GM18858 (cell line): ENCODE measurements around the gene SMOC1.
"Not testable (repeated sequence)": the region's sequence is repeated elsewhere in the genome, so short reads cannot be mapped to it uniquely, and the experiment has no call there.

Experiments used
- ATAC-seq: cut with Tn5 transposase; IDR thresholded peaks from one replicate; pipeline ENCODE4 v1.9.1; 2021; ENCODE audit not compliant: unreplicated experiment

Gene SMOC1

DNA sequence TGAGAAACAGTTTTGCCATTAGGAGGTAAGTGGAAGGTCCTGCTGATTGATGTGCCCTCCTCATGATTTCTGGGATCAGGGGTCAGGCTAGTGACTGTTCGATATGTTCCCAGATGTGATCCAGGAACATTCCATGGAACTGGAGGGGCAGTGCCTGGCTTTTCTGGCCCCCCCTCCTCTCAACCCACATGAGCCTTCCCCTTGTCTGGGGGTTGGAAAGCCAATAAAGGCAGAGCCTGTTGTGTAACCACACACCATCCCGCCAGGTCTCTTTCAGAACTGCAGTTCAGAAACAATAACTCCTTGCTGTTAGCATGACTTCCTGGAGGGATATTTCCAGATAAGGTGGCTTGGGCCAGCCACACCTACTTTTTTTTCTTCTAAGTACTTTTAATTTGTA is 17.8 kb downstream of the SMOC1 start:
- no peak for ATAC-seq

- no peak for ATAC-seq
Observed at GRCh38 chr14:69900603-69901002, 21.4 kb downstream of the SMOC1 start.

- no peak for ATAC-seq
Observed at GRCh38 chr14:69901113-69901951, 22.1 kb downstream of the SMOC1 start.

- not testable (repeated sequence) for ATAC-seq
Observed at GRCh38 chr14:69903046-69903445, 23.8 kb downstream of the SMOC1 start.

- ATAC-seq = no peak
Observed at GRCh38 chr14:69904246-69904645, 25.0 kb downstream of the SMOC1 start.

DNA sequence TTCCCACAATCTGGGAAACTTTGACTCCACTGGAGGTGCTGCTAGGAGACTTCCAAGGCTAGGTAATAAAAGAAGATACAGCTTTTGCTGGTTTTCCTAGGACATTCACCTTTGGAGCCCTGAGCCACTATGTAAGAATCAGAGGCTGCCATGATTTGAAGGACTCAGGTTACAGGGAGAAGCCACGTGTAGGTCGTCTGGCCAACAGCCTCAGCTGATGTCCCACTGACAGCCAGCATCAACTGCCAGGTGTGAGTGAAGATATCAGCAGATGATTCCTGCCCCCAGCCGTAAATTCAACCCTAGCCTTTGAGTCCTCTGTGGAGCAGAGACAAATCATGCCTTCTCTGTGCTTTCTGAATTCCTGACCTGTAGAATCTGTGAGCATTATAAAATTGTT is 27.0 kb downstream of the SMOC1 start:
- ATAC-seq = no peak

- no peak for ATAC-seq
Observed at GRCh38 chr14:69909826-69910550, 30.8 kb downstream of the SMOC1 start.

DNA sequence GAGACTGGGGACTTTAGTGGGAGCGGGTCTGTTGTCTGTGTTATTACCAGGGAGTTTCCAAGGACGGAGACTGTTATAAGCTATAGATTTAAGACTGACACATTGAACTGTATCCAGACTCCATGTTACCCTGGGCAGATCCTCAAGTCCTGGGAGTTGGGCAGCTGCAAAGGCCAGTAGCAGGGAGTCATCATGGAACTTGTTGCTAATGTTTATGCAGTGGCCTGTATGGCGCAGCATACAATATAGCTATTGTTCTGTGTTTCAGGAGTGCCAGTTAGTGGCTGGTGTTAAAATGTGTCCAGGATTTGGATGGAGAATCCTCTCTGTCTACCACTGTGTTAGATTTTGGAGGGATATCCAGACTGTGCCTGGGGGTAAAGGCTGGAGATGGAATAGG is 31.7 kb downstream of the SMOC1 start:
- no peak for ATAC-seq

GRCh38 chr14:69913686-69914085 is 34.5 kb downstream of the SMOC1 start:
- ATAC-seq = no peak

DNA sequence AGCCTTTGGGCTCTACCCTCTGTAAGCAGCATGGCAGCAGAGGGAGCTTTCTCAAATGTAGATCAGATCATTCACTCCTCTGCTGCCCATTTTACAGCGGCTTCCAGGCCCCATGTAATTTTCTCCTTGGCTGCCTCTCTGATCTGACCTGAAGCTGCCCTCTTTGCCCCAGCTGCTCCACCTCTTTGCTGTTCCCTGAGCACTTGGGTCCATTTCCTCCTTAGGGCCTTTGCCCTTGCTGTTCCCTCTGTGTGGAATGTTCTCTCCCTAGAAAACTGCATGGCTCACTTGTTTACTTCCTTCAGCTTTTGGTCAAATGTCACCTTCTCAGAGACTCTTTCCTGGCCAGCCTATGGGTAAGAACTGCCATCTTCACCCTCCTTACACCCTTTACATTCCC is 37.2 kb downstream of the SMOC1 start:
- no peak for ATAC-seq

- ATAC-seq = no peak
Observed at GRCh38 chr14:69917287-69917686, 38.1 kb downstream of the SMOC1 start.

DNA sequence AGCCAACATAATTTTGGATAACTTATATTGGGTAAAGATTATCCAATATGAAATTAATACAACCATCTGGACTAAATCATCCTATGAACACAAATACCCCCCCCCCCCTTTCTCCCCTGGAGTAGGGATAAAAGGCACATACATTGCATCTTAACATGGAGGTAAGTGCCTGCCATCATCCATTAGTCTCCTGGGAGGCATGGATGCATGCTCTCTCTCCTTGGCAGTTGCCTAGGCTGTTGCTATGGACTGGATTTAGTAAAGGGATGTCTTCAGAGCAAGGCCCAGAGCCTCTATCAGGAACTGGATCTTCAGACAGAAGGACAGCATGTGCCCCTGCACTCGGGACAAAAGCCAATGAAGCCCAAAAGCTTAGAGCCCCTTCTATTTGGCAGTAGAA is 40.6 kb downstream of the SMOC1 start:
- ATAC-seq = no peak

DNA sequence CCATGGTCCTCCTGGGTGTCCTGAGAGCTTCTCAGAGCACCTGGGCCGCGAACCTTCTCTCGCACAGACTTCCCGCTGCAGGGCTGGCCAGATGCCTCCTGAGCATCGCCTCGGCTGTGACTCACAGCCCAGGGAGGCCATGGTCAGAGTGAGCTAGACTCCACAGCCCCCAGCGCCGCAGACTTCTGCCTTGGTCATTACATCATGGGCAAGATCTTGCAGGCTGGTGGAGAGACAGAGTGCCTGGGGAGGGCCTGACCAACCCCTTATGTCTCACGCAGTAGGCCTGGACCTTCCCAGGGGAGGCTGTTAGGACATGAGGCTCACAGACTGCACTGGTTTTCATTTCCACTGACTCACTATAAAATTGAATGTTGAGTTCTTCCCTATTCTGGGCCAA is 41.8 kb downstream of the SMOC1 start:
- no peak for ATAC-seq

DNA sequence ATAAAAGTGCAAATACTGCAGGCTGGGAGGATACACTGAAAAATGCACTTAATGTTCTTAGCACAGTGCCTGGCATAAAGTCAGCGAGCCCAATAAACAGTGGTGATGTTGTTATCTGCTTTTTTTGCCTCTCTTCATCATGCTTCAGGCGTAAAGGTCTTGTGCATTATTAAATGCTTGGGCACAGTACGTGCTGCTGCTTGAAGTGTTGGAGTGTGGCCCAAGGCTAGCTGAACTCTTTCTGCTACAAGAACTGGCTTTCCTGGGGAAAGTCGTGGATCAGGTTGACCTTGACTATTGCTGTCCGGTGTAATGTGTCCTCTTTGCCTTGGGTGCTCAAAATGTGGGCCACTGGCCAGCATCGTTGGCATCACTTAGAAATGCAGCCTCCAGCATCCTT is 43.0 kb downstream of the SMOC1 start:
- no peak for ATAC-seq

DNA sequence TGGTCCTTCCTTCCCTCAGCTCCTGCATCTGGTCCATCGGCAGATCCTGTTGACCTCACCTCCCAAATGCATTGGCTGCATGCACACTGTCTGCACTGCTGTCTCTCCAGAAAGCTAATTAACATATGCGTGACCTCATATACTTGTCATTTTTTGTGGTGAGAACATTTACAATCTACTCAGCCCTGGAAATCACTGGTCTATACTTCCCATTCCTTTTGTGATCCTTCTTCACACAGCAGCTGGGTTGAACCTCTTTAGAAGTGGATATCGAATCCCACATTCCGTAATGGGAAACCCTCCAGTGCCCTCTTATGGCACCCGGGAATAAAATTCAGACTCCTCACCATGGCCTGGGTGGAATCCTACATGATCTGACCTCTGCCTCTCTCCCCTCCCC is 45.0 kb downstream of the SMOC1 start:
- ATAC-seq = no peak

DNA sequence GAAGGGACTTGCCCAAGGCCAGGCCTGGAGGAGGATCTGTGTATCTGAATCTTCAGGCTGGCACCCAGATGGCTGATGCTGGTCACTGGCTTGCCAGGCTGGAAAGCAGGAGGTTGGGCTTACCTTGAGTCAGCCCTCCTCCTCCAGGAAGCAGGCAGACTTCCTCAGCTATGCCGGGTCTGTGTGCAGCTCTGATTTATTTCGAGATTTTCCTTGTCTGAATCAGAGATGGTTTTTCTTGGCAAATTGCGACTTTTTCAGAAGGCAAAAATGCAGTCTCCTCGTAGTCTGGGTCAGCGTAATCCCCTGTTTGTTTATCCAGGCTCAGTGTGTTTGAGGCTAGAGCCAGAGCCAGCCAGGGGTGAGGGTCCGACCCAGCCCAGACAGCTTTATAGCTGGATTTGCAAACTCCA is 48.9 kb downstream of the SMOC1 start:
- no peak for ATAC-seq

- no peak for ATAC-seq
Observed at GRCh38 chr14:69930780-69931379, 51.7 kb downstream of the SMOC1 start.

- ATAC-seq = no peak
Observed at GRCh38 chr14:69931960-69932359, 52.7 kb downstream of the SMOC1 start.

DNA sequence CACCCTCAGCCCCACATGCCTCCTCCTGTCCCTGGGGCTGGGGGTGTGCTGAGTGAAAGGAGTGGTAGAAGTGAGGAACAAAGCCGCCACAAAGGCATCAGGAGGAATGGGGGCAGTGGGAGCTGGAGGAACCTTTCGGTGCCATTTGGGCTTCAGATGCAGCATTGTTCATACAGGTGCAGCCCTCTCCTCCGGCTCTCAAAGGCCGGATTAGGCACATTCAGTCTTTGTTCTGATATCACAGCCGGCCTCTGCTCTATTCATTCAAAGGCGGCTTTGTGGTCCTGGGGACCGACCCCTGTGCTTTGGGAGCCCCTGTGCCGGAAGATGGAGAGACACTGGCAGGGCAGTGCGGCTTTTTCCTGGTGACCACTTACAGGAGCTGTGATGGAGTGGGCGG is 53.2 kb downstream of the SMOC1 start:
- no peak for ATAC-seq

DNA sequence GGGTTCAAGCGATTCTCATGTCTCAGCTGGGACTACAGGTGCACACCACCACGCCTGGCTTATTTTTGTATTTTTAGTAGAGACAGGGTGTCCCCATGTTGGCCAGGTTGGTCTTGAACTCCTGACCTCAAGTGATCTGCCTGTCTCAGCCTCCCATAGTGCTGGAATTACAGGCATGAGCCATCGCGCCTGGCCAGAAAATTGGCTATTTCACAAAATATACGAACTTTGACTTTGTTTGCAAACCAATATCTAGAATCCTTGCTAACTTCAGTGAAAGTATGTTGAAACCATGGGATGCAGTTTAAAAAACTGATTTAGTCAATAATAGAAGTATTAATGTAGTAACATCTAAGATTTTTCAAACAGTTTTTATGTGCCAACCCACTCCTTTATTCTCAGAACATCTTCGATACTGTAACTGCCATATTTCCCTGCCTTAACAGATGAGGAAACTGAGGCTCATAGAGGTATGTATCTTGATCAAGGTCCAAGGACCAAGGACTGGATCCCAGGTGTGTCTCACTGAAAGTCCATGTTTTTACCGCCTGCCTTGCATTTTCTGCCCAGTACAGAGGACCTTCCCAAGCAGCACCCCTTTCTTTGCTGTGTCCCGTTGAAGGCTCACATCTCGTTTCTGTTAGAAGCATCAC is 54.5 kb downstream of the SMOC1 start:
- ATAC-seq = no peak

GRCh38 chr14:69937367-69938081 is 58.3 kb downstream of the SMOC1 start:
- ATAC-seq = no peak
